GM12878 (cell line): ENCODE measurements around the gene CCDC71L. TPM values are rescaled to one million over a fixed set of nuclear protein-coding genes. Genes with fewer than 3 reads are reported as not detected.
A peak's percentile ranks its signal among the peaks of the same experiment; 100 is the strongest.
"Not testable (repeated sequence)": the region's sequence is repeated elsewhere in the genome, so short reads cannot be mapped to it uniquely, and the experiment has no call there.

Experiments used
- ATAC-seq: fragments of 200-7000 bp; cut with Tn5 transposase; 3 replicates; pipeline ENCODE4 v1.9.1; 2020; ENCODE audit warnings: mild to moderate bottlenecking, moderate library complexity
- BruUV-seq: library from RNA; stranded (reverse); fragments of 400-500 nt; replicated peaks from 2 replicates; lab custom pipeline; 2021; lab: Mats Ljungman, UMichigan
- CTCF ChIA-PET: fragments of 300-600 bp; sonication (Branson Sonifier 250); formaldehyde crosslinking; extraction: SDS; loops from one replicate; lab custom pipeline; 2021; ENCODE audit warnings: inconsistent platforms; lab: Yijun Ruan, JAX
- POLR2A ChIA-PET: fragments of 350-600 bp; formaldehyde crosslinking; extraction: SDS; loops from one replicate; lab custom pipeline; 2021; ENCODE audit warnings: inconsistent platforms; lab: Charles Lee
- RAD21 ChIA-PET: fragments of 300-600 bp; sonication (Branson Sonifier 250); formaldehyde crosslinking; loops from one replicate; lab custom pipeline; 2023; ENCODE audit warnings: antibody characterized with exemption; ENCODE audit not compliant: unreplicated experiment; lab: Charles Lee
- SMC1A ChIA-PET: fragments of 300-600 bp; sonication (Branson Sonifier 250); formaldehyde crosslinking; loops from one replicate; lab custom pipeline; 2023; ENCODE audit not compliant: unreplicated experiment, uncharacterized antibody; lab: Charles Lee
- DNase-seq: peaks from one replicate; pipeline ENCODE4 v3.0.0-alpha.2; 2011; ENCODE audit warnings: low read depth, low spot score
- FAIRE-seq: peaks from 3 replicates; lab custom pipeline; 2011; peaks lifted over from hg19 to GRCh38; lab: Jason Lieb, UNC
- H2AFZ ChIP-seq: 2 replicates; pipeline ENCODE4 v1.6.0; 2011; ENCODE audit warnings: low read depth, low read length, control low read depth; ENCODE audit not compliant: control insufficient read depth
- H3K27ac ChIP-seq: 2 replicates; pipeline ENCODE4 v1.5.1; 2011; ENCODE audit warnings: control low read depth; ENCODE audit not compliant: control insufficient read depth, insufficient read depth
- H3K27me3 ChIP-seq, 2 experiments: replicated peaks in 1 of 2; 2 replicates each; pipeline versions ENCODE4 v1.6.0 to v1.6.1; 2011; ENCODE audit warnings: low read length in 1 of 2; ENCODE audit not compliant: control insufficient read depth in 2 of 2, insufficient read depth in 2 of 2
- H3K36me3 ChIP-seq, 2 experiments: 2 replicates each; pipeline ENCODE4 v1.5.1; 2011; ENCODE audit warnings: low read length in 1 of 2; ENCODE audit not compliant: control insufficient read depth in 2 of 2, insufficient read depth in 2 of 2
- H3K4me1 ChIP-seq: 2 replicates; pipeline ENCODE4 v1.6.1; 2011; ENCODE audit warnings: mild to moderate bottlenecking, low read length, moderate library complexity, mixed read lengths; ENCODE audit not compliant: control insufficient read depth, insufficient read depth
- H3K4me2 ChIP-seq: 2 replicates; pipeline ENCODE4 v1.6.0; 2011; ENCODE audit warnings: control low read depth; ENCODE audit not compliant: control insufficient read depth, insufficient read depth
- H3K4me3 ChIP-seq: fragments of 200-600 bp; sonication (generic); 2 replicates; pipeline ENCODE4 v1.5.1; 2016
- H3K79me2 ChIP-seq: 2 replicates; pipeline ENCODE4 v1.6.0; 2011; ENCODE audit warnings: low read length; ENCODE audit not compliant: control insufficient read depth, insufficient read depth
- H3K9ac ChIP-seq: 2 replicates; pipeline ENCODE4 v1.8.0; 2011; ENCODE audit warnings: low read length, control low read depth, mixed read lengths; ENCODE audit not compliant: control insufficient read depth, insufficient read depth
- H3K9me3 ChIP-seq: replicated peaks from 3 replicates; pipeline ENCODE4 v1.5.1; 2011; ENCODE audit warnings: mild to moderate bottlenecking, low read length; ENCODE audit not compliant: control insufficient read depth, insufficient read depth
- H4K20me1 ChIP-seq: 2 replicates; pipeline ENCODE4 v1.6.0; 2011; ENCODE audit not compliant: control insufficient read depth, insufficient read depth
- SPI1 ChIP-seq: IDR thresholded peaks from 2 replicates; pipeline ENCODE4 v1.6.1; 2011; ENCODE audit warnings: low read depth, mild to moderate bottlenecking, low read length, moderate library complexity, borderline replicate concordance; ENCODE audit not compliant: insufficient read depth
- WGBS: methylation state at CpG from one replicate; pipeline ENCODE4 v1.1.6; 2016; ENCODE audit warnings: low lambda C conversion rate; ENCODE audit not compliant: insufficient replicate concordance, insufficient coverage; ENCODE audit errors: missing lambda C conversion rate; 5-methylcytosine and 5-hydroxymethylcytosine counted together
- in situ Hi-C: fragments of 300-500 bp; cut with MboI; formaldehyde crosslinking; loops from 9 replicates; pipeline ENCODE4 v1.14.3; 2018; ENCODE audit warnings: mixed read lengths
- intact Hi-C: fragments of 100-400 bp; cut with micrococcal nuclease; formaldehyde crosslinking; loops from one replicate; pipeline ENCODE4 v1.14.2; 2022; ENCODE audit not compliant: unreplicated experiment
- polyA plus RNA-seq, 11 experiments: library from polyadenylated mRNA; depleted of rRNA in 4 of 11; unstranded in 6 of 11; stranded (reverse) in 5 of 11; fragments of >200 nt; fragmentation: Nextera tagmentation in 4 of 11; fragmentation: Illumina TruSeq in 1 of 11; extraction: Ambion mirVana in 4 of 11; extraction: Trizol in 1 of 11; gene quantifications; 1 replicate in 1 of 11; 2 replicates in 10 of 11; pipeline versions ENCODE4 v1.2.1 to v1.2.3, GENCODE V29; 2011 to 2016; ENCODE audit warnings: inconsistent platforms in 2 of 11, missing spikeins in 2 of 11, low read depth in 1 of 11
- total RNA-seq, 4 experiments: library from RNA; depleted of rRNA in 3 of 4; stranded (reverse); fragments of >200 nt in 3 of 4; fragmentation: Illumina TruSeq in 1 of 4; extraction: Trizol in 1 of 4; gene quantifications; 2 replicates each; pipeline versions ENCODE4 v1.2.1 to v1.2.3, GENCODE V29; 2013 to 2021

CCDC71L gene
- total and polyA plus RNA-seq, 10 of the 15 experiments (the other 5 are each of a cell fraction or from before 2014, with no cell fraction given) = 1.1 to 20.7 (median 3.8) TPM

GRCh38 chr7:106676506-106676905 is 15.5 kb upstream of the CCDC71L start:
- in situ Hi-C loops, H3K4me2 ChIP-seq, POLR2A ChIA-PET, SMC1A ChIA-PET, H3K9me3 ChIP-seq, H3K9ac ChIP-seq, CTCF ChIA-PET, BruUV-seq, ATAC-seq, H3K27me3 ChIP-seq, DNase-seq, intact Hi-C loops, H4K20me1 ChIP-seq, H3K27ac ChIP-seq, H3K4me3 ChIP-seq, H3K4me1 ChIP-seq, RAD21 ChIA-PET, H2AFZ ChIP-seq, H3K79me2 ChIP-seq, H3K36me3 ChIP-seq: not testable (repeated sequence)
- peak; percentile 42; the same call in 1 of the 2 replicates for TF ChIP-seq SPI1
- FAIRE-seq = peak; percentile 66
- 4% methylated on average over 2 of the region's 2 CpGs for WGBS

- SMC1A ChIA-PET, intact Hi-C loops, ATAC-seq: not testable (repeated sequence)
Measured at GRCh38 chr7:106673688-106674087, 12.7 kb upstream of the CCDC71L start.

GRCh38 chr7:106671930-106672329 is 11.0 kb upstream of the CCDC71L start:
- BruUV-seq, SMC1A ChIA-PET, H3K36me3 ChIP-seq, H3K9me3 ChIP-seq, H3K4me1 ChIP-seq, ATAC-seq, H3K4me2 ChIP-seq, H3K27ac ChIP-seq, POLR2A ChIA-PET, intact Hi-C loops, H4K20me1 ChIP-seq, H3K27me3 ChIP-seq, H3K4me3 ChIP-seq, H3K79me2 ChIP-seq, FAIRE-seq, DNase-seq, H3K9ac ChIP-seq, H2AFZ ChIP-seq, in situ Hi-C loops: not testable (repeated sequence)
- 50% methylated on average over 8 of the region's 8 CpGs for WGBS
- ChIA-PET RAD21 (interaction anchor here (1.1 to 1.6 kb wide), 3 partner anchors 13 to 129 kb away, joined by 3 to 6 read pairs (median 3); no protein-coding TSS in a partner anchor), CTCF (interaction anchor here (1.4 kb wide), 1 partner anchor 10 kb away, joined by 3 read pairs; no protein-coding TSS in a partner anchor)

More at GRCh38 chr7:106673688-106674087, 12.7 kb upstream of the CCDC71L start:
- POLR2A ChIA-PET, H3K79me2 ChIP-seq, H3K36me3 ChIP-seq, H3K9ac ChIP-seq, H3K9me3 ChIP-seq, H3K4me1 ChIP-seq, H4K20me1 ChIP-seq, DNase-seq, H3K4me3 ChIP-seq, H2AFZ ChIP-seq, FAIRE-seq, H3K4me2 ChIP-seq, H3K27ac ChIP-seq, H3K27me3 ChIP-seq, RAD21 ChIA-PET, in situ Hi-C loops, CTCF ChIA-PET, BruUV-seq: not testable (repeated sequence)
- WGBS = 33% methylated on average over 2 of the region's 2 CpGs
